HepG2 (cell line): Measurements from ENCODE around the gene ZC3H12A. TPM values are rescaled to one million over a fixed set of nuclear protein-coding genes. Genes with fewer than 3 reads are reported as not detected.
A peak's percentile ranks its signal among the peaks of the same experiment; 100 is the strongest.

Experiments
- ATAC-seq: fragments of 200-7000 bp; cut with Tn5 transposase; 3 replicates; pipeline ENCODE4 v1.9.1; 2020; ENCODE audit warnings: mild to moderate bottlenecking, moderate library complexity
- BruUV-seq: library from RNA; stranded (reverse); fragments of 400-500 nt; replicated peaks from 2 replicates; lab custom pipeline; 2021; lab: Mats Ljungman, UMichigan
- CTCF ChIA-PET: fragments of 300-600 bp; formaldehyde crosslinking; extraction: SDS; loops from one replicate; lab custom pipeline; 2021; ENCODE audit warnings: low total read pairs, inconsistent platforms, low intra/inter-chr PET ratio; lab: Yijun Ruan, JAX
- POLR2A ChIA-PET: fragments of 350-600 bp; sonication (Branson Sonifier 250); formaldehyde crosslinking; loops from one replicate; lab custom pipeline; 2020; ENCODE audit warnings: antibody characterized with exemption, inconsistent platforms; lab: Yijun Ruan, JAX
- DNase-seq: peaks from one replicate; pipeline ENCODE4 v3.0.0-alpha.2; 2015; ENCODE audit warnings: low spot score
- FAIRE-seq: peaks from 3 replicates; lab custom pipeline; 2011; peaks lifted over from hg19 to GRCh38; lab: Jason Lieb, UNC
- H2AFZ ChIP-seq: one replicate; pipeline ENCODE4 v1.6.1; 2011; ENCODE audit warnings: low read length, inconsistent platforms
- H3K27ac ChIP-seq: fragments of 300-600 bp; 3 replicates; pipeline ENCODE4 v1.8.0; 2011; ENCODE audit warnings: mixed run types, mild to moderate bottlenecking, mixed read lengths, low read length, inconsistent platforms; ENCODE audit not compliant: insufficient read depth; ENCODE audit errors: extremely low read length
- H3K27me3 ChIP-seq, 2 experiments: fragments of 200-600 bp in 1 of 2; 2 replicates in 1 of 2; 3 replicates in 1 of 2; pipeline versions ENCODE4 v1.6.0 to v1.8.0; 2011; ENCODE audit warnings: low read length in 2 of 2, mild to moderate bottlenecking in 2 of 2, moderate library complexity in 2 of 2, inconsistent platforms in 1 of 2; ENCODE audit not compliant: insufficient read depth in 2 of 2, control insufficient read depth in 1 of 2
- H3K36me3 ChIP-seq, 2 experiments: fragments of 200-600 bp in 1 of 2; replicated peaks in 1 of 2; 2 replicates in 1 of 2; 3 replicates in 1 of 2; pipeline versions ENCODE4 v1.5.1 to v1.8.0; 2011; ENCODE audit warnings: low read length in 2 of 2, inconsistent platforms in 1 of 2; ENCODE audit not compliant: insufficient read depth in 2 of 2, control insufficient read depth in 1 of 2
- H3K4me1 ChIP-seq: 2 replicates; pipeline ENCODE4 v1.5.1; 2012; ENCODE audit warnings: low read length, inconsistent platforms; ENCODE audit not compliant: insufficient read depth
- H3K4me2 ChIP-seq: 2 replicates; pipeline ENCODE4 v1.6.0; 2011; ENCODE audit warnings: low read depth, low read length, inconsistent platforms
- H3K4me3 ChIP-seq, 3 experiments: fragments of 200-600 bp in 1 of 3; sonication (generic), shearing (Covaris generic) in 1 of 3; replicated peaks in 1 of 3; 2 replicates each; pipeline ENCODE4 v1.5.1; 2011 to 2016; ENCODE audit warnings: low read length in 3 of 3, inconsistent platforms in 2 of 3, low read depth in 2 of 3, mild to moderate bottlenecking in 2 of 3, control low read depth in 1 of 3, mixed read lengths in 1 of 3; ENCODE audit not compliant: insufficient read depth in 1 of 3
- H3K79me2 ChIP-seq: one replicate; pipeline ENCODE4 v1.6.1; 2011; ENCODE audit warnings: low read length, inconsistent platforms; ENCODE audit not compliant: insufficient read depth
- H3K9ac ChIP-seq: 2 replicates; pipeline ENCODE4 v1.6.0; 2011; ENCODE audit warnings: mild to moderate bottlenecking, low read depth, low read length, inconsistent platforms; ENCODE audit not compliant: insufficient read depth
- H3K9me3 ChIP-seq: 2 replicates; pipeline ENCODE4 v1.5.1; 2012; ENCODE audit warnings: mild to moderate bottlenecking, low read length
- H4K20me1 ChIP-seq: 2 replicates; pipeline ENCODE4 v1.6.0; 2011; ENCODE audit warnings: inconsistent platforms, mild to moderate bottlenecking, low read length, moderate library complexity; ENCODE audit not compliant: insufficient read depth
- KDM5A ChIP-seq: fragments of 200-600 bp; sonication (generic); IDR thresholded peaks from 2 replicates; pipeline ENCODE4 v1.7.0; 2018; ENCODE audit warnings: antibody characterized with exemption, mild to moderate bottlenecking, low read length, borderline replicate concordance
- ZNF317 ChIP-seq: sonication (generic); formaldehyde crosslinking; IDR thresholded peaks from 2 replicates; pipeline ENCODE4 v1.5.0; 2020; ENCODE audit warnings: mild to moderate bottlenecking, missing genetic modification reagents
- ZNF446 ChIP-seq: sonication (generic); formaldehyde crosslinking; IDR thresholded peaks from 2 replicates; pipeline ENCODE4 v1.5.0; 2020; ENCODE audit warnings: mild to moderate bottlenecking, missing genetic modification reagents
- ZNF629 ChIP-seq: sonication (generic); formaldehyde crosslinking; conservative IDR thresholded peaks from 2 replicates; pipeline ENCODE4 v1.5.0; 2020; ENCODE audit warnings: missing genetic modification reagents
- ZNF747 ChIP-seq: sonication (generic); formaldehyde crosslinking; IDR thresholded peaks from 2 replicates; pipeline ENCODE4 v1.8.1; 2023; ENCODE audit warnings: missing genetic modification reagents, mild to moderate bottlenecking, borderline replicate concordance
- WGBS: methylation state at CpG from one replicate; pipeline ENCODE4 v1.1.6; 2017; ENCODE audit warnings: low lambda C conversion rate; 5-methylcytosine and 5-hydroxymethylcytosine counted together
- in situ Hi-C: cut with HindIII; loops from 2 replicates; pipeline ENCODE4 v1.10.0; 2017; ENCODE audit warnings: low pct_unique_long_range_greater_than_20kb; ENCODE audit not compliant: extremely low pct_ligation_motif_present
- intact Hi-C: fragments of 100-400 bp; cut with micrococcal nuclease; formaldehyde crosslinking; loops from one replicate; pipeline ENCODE4 v1.10.0; 2022; ENCODE audit not compliant: unreplicated experiment
- polyA plus RNA-seq, 8 experiments: library from polyadenylated mRNA; depleted of rRNA in 3 of 8; stranded (reverse) in 7 of 8; unstranded in 1 of 8; fragments of >200 nt; fragmentation: Illumina TruSeq in 4 of 8; extraction: Trizol in 4 of 8; gene quantifications; 2 replicates each; pipeline versions ENCODE4 v1.2.1 to v1.2.3, GENCODE V29; 2011 to 2016; ENCODE audit warnings: low read depth in 4 of 8, missing spikeins in 1 of 8, mixed read lengths in 1 of 8; ENCODE audit not compliant: insufficient read depth in 1 of 8
- total RNA-seq, 5 experiments: library from RNA; depleted of rRNA; stranded (reverse); fragments of >200 nt; fragmentation: Illumina TruSeq; extraction: Trizol; gene quantifications; 2 replicates each; pipeline ENCODE4 v1.2.3, GENCODE V29; 2016; ENCODE audit warnings: low read depth in 1 of 5
- TF ChIP-seq, protein P1 (sequence below): sonication (generic); formaldehyde crosslinking; IDR thresholded peaks from 2 replicates; pipeline ENCODE4 v1.5.0; 2020; ENCODE audit warnings: missing genetic modification reagents

Gene ZC3H12A
- total and polyA plus RNA-seq, 2 of the 13 experiments (the other 11 are each of a cell fraction or from before 2014, with no cell fraction given) = 6.8 to 13.3 TPM

DNA sequence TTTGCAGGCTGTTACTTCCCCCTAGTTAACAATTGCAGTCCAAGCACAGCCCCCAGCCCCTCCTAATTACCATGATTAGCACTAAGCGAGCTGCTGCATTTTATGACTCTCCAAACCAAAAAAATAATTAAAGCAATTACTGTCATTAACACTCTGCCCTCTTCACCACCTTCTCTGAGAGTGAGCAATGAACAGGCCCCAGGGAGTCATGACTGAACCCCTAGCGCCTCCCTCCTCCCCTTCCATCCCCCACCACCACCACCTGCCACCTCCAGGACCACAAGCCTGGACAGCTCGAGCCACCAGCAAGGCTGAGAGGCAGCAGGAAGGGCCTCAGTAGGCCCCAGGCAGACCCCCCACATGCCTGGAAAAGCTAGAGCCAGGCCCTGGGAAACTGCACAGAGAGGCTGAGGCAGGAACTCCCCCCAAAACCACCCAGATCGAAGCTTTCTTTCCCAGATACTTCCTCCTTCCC lies 35.5 kb upstream of the ZC3H12A start:
- no peak overlapping the region for H2AFZ ChIP-seq

DNA sequence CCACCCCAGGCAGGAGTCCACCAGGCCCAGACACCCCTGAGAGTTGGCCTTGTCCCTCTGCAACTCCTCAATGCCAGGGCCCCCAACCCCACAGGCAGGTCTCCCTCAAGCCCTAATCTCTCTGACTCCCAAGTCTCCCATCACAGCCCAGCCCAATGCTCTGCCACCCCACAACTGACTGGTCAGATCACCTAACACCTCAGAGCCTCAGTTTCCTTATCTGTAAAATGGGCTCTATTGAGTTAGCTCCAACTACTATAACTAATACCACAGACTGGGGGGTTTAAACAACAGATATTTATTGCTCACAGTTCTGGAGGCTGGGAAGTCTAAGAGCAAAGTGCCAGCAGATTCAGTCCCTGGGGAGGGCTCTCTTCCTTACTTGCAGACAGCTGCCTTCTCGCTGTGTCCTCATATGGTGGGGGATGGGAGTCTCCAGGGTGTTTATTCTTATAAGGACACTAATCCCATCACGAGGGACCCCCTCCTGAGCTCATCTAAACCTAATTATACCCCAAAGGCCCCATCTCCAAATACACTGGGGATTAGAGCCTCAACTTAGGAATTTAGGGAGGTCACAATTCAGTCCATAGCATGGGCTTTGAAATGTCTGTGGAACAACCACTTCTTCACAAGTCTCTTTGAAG lies 34.9 kb upstream of the ZC3H12A start:
- ChIA-PET CTCF (no interaction called here), POLR2A (no interaction called here)
- peak; percentile 61 for TF ChIP-seq ZNF629 (CRISPR knock-in tag)
- no peak for TF ChIP-seq ZNF747
- Histone ChIP-seq H3K27me3 (peaks cover 2 to 48% of the 10 kb centered on the region in 2 experiments; a peak in 3 of 5 replicates), H3K4me3 (no peak overlapping the region), H3K4me2 (no peak overlapping the region), H3K79me2 (no peaks in the 10 kb centered on the region), H3K9ac (no peak overlapping the region), H3K4me1 (no peaks in the 10 kb centered on the region), H2AFZ (no peak overlapping the region), H3K36me3 (no peaks in the 10 kb centered on the region), H3K27ac (no peak overlapping the region), H4K20me1 (peaks cover 4% of the 10 kb centered on the region; the same call in 1 of the 2 replicates), H3K9me3 (no peaks in the 10 kb centered on the region)
- intact Hi-C loops (no loop called here), in situ Hi-C loops (loop anchor here (10.0 to 25.0 kb wide), 2 partner anchors 727 to 885 kb away; no protein-coding TSS in a partner anchor)
- DNase-seq = no peak
- ATAC-seq = no peak
- WGBS = 6% methylated on average over 2 of the region's 2 CpGs
- BruUV-seq = no TSS peak
- no peak for FAIRE-seq

More for the DNA sequence above, 35.5 kb upstream of the ZC3H12A start:
- intact Hi-C loops = no loop called here
- Histone ChIP-seq H4K20me1 (peaks cover 4% of the 10 kb centered on the region; the same call in 1 of the 2 replicates), H3K4me3 (no peak overlapping the region), H3K4me1 (no peaks in the 10 kb centered on the region), H3K9me3 (no peaks in the 10 kb centered on the region), H3K27ac (no peak overlapping the region), H3K9ac (no peak overlapping the region), H3K4me2 (no peak overlapping the region), H3K36me3 (no peaks in the 10 kb centered on the region), H3K79me2 (no peaks in the 10 kb centered on the region), H3K27me3 (peaks cover 2 to 46% of the 10 kb centered on the region in 2 experiments; a peak in 3 of 5 replicates)
- 7% methylated on average over 3 of the region's 4 CpGs for WGBS
- TF ChIP-seq, protein P1, sequence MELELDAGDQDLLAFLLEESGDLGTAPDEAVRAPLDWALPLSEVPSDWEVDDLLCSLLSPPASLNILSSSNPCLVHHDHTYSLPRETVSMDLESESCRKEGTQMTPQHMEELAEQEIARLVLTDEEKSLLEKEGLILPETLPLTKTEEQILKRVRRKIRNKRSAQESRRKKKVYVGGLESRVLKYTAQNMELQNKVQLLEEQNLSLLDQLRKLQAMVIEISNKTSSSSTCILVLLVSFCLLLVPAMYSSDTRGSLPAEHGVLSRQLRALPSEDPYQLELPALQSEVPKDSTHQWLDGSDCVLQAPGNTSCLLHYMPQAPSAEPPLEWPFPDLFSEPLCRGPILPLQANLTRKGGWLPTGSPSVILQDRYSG (CRISPR knock-in tag) = no peak
- TF ChIP-seq ZNF446 (CRISPR knock-in tag) (no peak), KDM5A (no peak), ZNF317 (CRISPR knock-in tag) (no peak)
- CTCF ChIA-PET = no interaction called here
- POLR2A ChIA-PET = no interaction called here
- no peak for FAIRE-seq
- no TSS peak for BruUV-seq
- in situ Hi-C loops = loop anchor here (10.0 to 25.0 kb wide), 2 partner anchors 727 to 884 kb away; no protein-coding TSS in a partner anchor
- no peak for ATAC-seq
- no peak for DNase-seq
